ENCODE measurements around the gene CCDC192. TPM values are rescaled to one million over a fixed set of nuclear protein-coding genes. Genes with fewer than 3 reads are reported as not detected.

Gene CCDC192
- total RNA-seq, 1 donor from 2014 or later: not detected

- H3K79me2 ChIP-seq (ENCODE audit: low read depth): no peaks in the 10 kb centered on the region
- no peak overlapping the region for H2AFZ ChIP-seq (replicated peaks)
- H3K9me3 ChIP-seq (ENCODE audit: low read depth): no peaks in the 10 kb centered on the region
- Mint-ChIP-seq H3K4me3 (no peak overlapping the region), H3K4me1 (peaks cover 31% of the 10 kb centered on the region), H3K36me3 (peaks cover 8% of the 10 kb centered on the region), H3K27me3 (ENCODE audit: insufficient read depth, low read depth) (no peaks in the 10 kb centered on the region), H3K9me3 (peaks cover 2% of the 10 kb centered on the region), H3K27ac (no peak overlapping the region)
- DNase-seq (ENCODE audit: low spot score): no peak
- no peaks in the 10 kb centered on the region for H4K20me1 ChIP-seq (ENCODE audit: low read depth)
- no peak overlapping the region for H3K4me3 ChIP-seq
- H3K9ac ChIP-seq: no peak overlapping the region
- no peak overlapping the region for H3K4me2 ChIP-seq
- no peaks in the 10 kb centered on the region for H3K36me3 ChIP-seq
- no peak overlapping the region for H3K27ac ChIP-seq
- no peaks in the 10 kb centered on the region for H3F3A ChIP-seq (ENCODE audit: low read depth)
- H3K4me1 ChIP-seq: peaks cover 21% of the 10 kb centered on the region
- TF ChIP-seq EZH2phosphoT487 (IDR thresholded peaks at IDR 0.05) (no peak), EZH2 (IDR thresholded peaks at IDR 0.05) (no peak), CTCF (IDR thresholded peaks at IDR 0.05) (no peak)
- H3K27me3 ChIP-seq: no peaks in the 10 kb centered on the region
Measured at GRCh38 chr5:127962491-127962890, 259.3 kb downstream of the CCDC192 start.

- Histone ChIP-seq H3K9ac (no peak overlapping the region), H3F3A (ENCODE audit: low read depth) (no peaks in the 10 kb centered on the region), H2AFZ (replicated peaks) (no peak overlapping the region), H3K79me2 (ENCODE audit: low read depth) (no peaks in the 10 kb centered on the region), H3K9me3 (ENCODE audit: low read depth) (no peaks in the 10 kb centered on the region), H3K27me3 (no peaks in the 10 kb centered on the region), H3K36me3 (no peaks in the 10 kb centered on the region), H4K20me1 (ENCODE audit: low read depth) (no peaks in the 10 kb centered on the region), H3K4me2 (no peak overlapping the region), H3K4me1 (peaks cover 15% of the 10 kb centered on the region), H3K4me3 (no peak overlapping the region), H3K27ac (no peak overlapping the region)
- Mint-ChIP-seq H3K9me3 (peaks cover 2% of the 10 kb centered on the region), H3K27me3 (ENCODE audit: insufficient read depth, low read depth) (no peaks in the 10 kb centered on the region), H3K4me3 (no peak overlapping the region), H3K4me1 (peaks cover 24% of the 10 kb centered on the region), H3K27ac (no peak overlapping the region), H3K36me3 (peaks cover 8% of the 10 kb centered on the region)
- no peak for DNase-seq (ENCODE audit: low spot score)
- TF ChIP-seq EZH2 (IDR thresholded peaks at IDR 0.05): no peak
- no peak for TF ChIP-seq CTCF (IDR thresholded peaks at IDR 0.05)
Measured at GRCh38 chr5:127963233-127963632, 260.0 kb downstream of the CCDC192 start.

- H4K20me1 ChIP-seq (ENCODE audit: low read depth): no peaks in the 10 kb centered on the region
Measured at GRCh38 chr5:127963931-127964330, 260.7 kb downstream of the CCDC192 start.

More at GRCh38 chr5:127963931-127964330, 260.7 kb downstream of the CCDC192 start:
- Mint-ChIP-seq H3K4me1 (peaks cover 17% of the 10 kb centered on the region), H3K27me3 (ENCODE audit: insufficient read depth, low read depth) (no peaks in the 10 kb centered on the region), H3K9me3 (peaks cover 2% of the 10 kb centered on the region), H3K36me3 (peaks cover 8% of the 10 kb centered on the region), H3K4me3 (no peak overlapping the region), H3K27ac (no peak overlapping the region)
- H3F3A ChIP-seq (ENCODE audit: low read depth): no peaks in the 10 kb centered on the region
- no peaks in the 10 kb centered on the region for H3K27me3 ChIP-seq
- DNase-seq (ENCODE audit: low spot score): no peak
- no peaks in the 10 kb centered on the region for H3K9me3 ChIP-seq (ENCODE audit: low read depth)
- no peak for TF ChIP-seq CTCF (IDR thresholded peaks at IDR 0.05)
- no peaks in the 10 kb centered on the region for H3K79me2 ChIP-seq (ENCODE audit: low read depth)
- no peak overlapping the region for H3K9ac ChIP-seq
- H2AFZ ChIP-seq (replicated peaks): no peak overlapping the region
- H3K36me3 ChIP-seq: no peaks in the 10 kb centered on the region
- no peak overlapping the region for H3K4me2 ChIP-seq
- no peak overlapping the region for H3K27ac ChIP-seq
- peaks cover 10% of the 10 kb centered on the region for H3K4me1 ChIP-seq
- no peak overlapping the region for H3K4me3 ChIP-seq
